K562 (cell line): ENCODE results near the gene SERTAD2. TPM values are rescaled to one million over a fixed set of nuclear protein-coding genes. Genes with fewer than 3 reads are reported as not detected.

ENCODE experiments used
- ATAC-seq: fragments of 200-7000 bp; cut with Tn5 transposase; 3 replicates; pipeline ENCODE4 v1.9.1; 2020; ENCODE audit warnings: moderate library complexity
- BruUV-seq: library from RNA; stranded (reverse); fragments of 400-500 nt; replicated peaks from 2 replicates; lab custom pipeline; 2021; lab: Mats Ljungman, UMichigan
- CTCF ChIA-PET: fragments of 300-600 bp; formaldehyde crosslinking; extraction: SDS; loops from one replicate; lab custom pipeline; 2021; ENCODE audit warnings: low intra/inter-chr PET ratio; lab: Yijun Ruan, JAX
- POLR2A ChIA-PET: fragments of 300-600, 350-650 bp; sonication (Branson Sonifier 250); formaldehyde crosslinking; extraction: SDS; loops from one replicate; lab custom pipeline; 2021; ENCODE audit warnings: antibody characterized with exemption, inconsistent platforms; lab: Yijun Ruan, JAX
- DNase-seq, 4 experiments: peaks; one replicate each; pipeline versions ENCODE4 v3.0.0 to v3.0.0-alpha.2; 2011 to 2018; ENCODE audit warnings: low spot score in 3 of 4, mixed read lengths in 3 of 4; ENCODE audit errors: extremely low read depth in 1 of 4
- FAIRE-seq: peaks from 2 replicates; lab custom pipeline; 2011; peaks lifted over from hg19 to GRCh38; lab: Jason Lieb, UNC
- H2AFZ ChIP-seq: 2 replicates; pipeline ENCODE4 v1.6.0; 2011; ENCODE audit warnings: low read depth, low read length, control low read depth, inconsistent platforms
- H3K27ac ChIP-seq: fragments of 200-600 bp; 3 replicates; pipeline ENCODE4 v1.8.0; 2011; ENCODE audit warnings: low read depth, mild to moderate bottlenecking, control low read depth, inconsistent platforms, low read length, moderate library complexity, mixed read lengths; ENCODE audit errors: extremely low read depth
- H3K27me3 ChIP-seq, 2 experiments: fragments of 300-600 bp in 1 of 2; 2 replicates in 1 of 2; 3 replicates in 1 of 2; pipeline versions ENCODE4 v1.6.0 to v1.8.0; 2011; ENCODE audit warnings: inconsistent platforms in 2 of 2, low read length in 2 of 2, mild to moderate bottlenecking in 1 of 2, mixed read lengths in 1 of 2, moderate library complexity in 1 of 2; ENCODE audit not compliant: control insufficient read depth in 2 of 2, insufficient read depth in 2 of 2
- H3K36me3 ChIP-seq: fragments of 300-600 bp; 3 replicates; pipeline ENCODE4 v1.8.0; 2011; ENCODE audit warnings: mild to moderate bottlenecking, low read length, inconsistent platforms; ENCODE audit not compliant: control insufficient read depth, insufficient read depth
- H3K4me1 ChIP-seq, 2 experiments: fragments of 200-600 bp in 1 of 2; replicated peaks in 1 of 2; 2 replicates in 1 of 2; 3 replicates in 1 of 2; pipeline versions ENCODE4 v1.5.1 to v1.8.0; 2011; ENCODE audit warnings: inconsistent platforms in 2 of 2, low read length in 2 of 2, mild to moderate bottlenecking in 1 of 2, mixed read lengths in 1 of 2, moderate library complexity in 1 of 2; ENCODE audit not compliant: control insufficient read depth in 2 of 2, insufficient read depth in 2 of 2
- H3K4me2 ChIP-seq: 2 replicates; pipeline ENCODE4 v1.6.1; 2011; ENCODE audit warnings: low read length, control low read depth, inconsistent platforms, mixed read lengths; ENCODE audit not compliant: insufficient read depth
- H3K4me3 ChIP-seq: fragments of 200-600 bp; sonication (generic), shearing (Covaris generic); 2 replicates; pipeline ENCODE4 v1.5.1; 2016; ENCODE audit warnings: control low read depth, inconsistent platforms
- H3K79me2 ChIP-seq: fragments of 200-600 bp; 3 replicates; pipeline ENCODE4 v1.8.0; 2011; ENCODE audit warnings: low read length, inconsistent platforms; ENCODE audit not compliant: control insufficient read depth, insufficient read depth
- H3K9ac ChIP-seq, 2 experiments: 2 replicates each; pipeline versions ENCODE4 v1.6.0 to v1.6.1; 2011; ENCODE audit warnings: low read depth in 2 of 2, low read length in 2 of 2, control low read depth in 1 of 2, inconsistent platforms in 1 of 2, mild to moderate bottlenecking in 1 of 2, mixed read lengths in 1 of 2; ENCODE audit not compliant: insufficient read depth in 1 of 2
- H3K9me1 ChIP-seq: one replicate; pipeline ENCODE4 v1.6.0; 2011; ENCODE audit warnings: inconsistent platforms, mild to moderate bottlenecking, low read length, moderate library complexity; ENCODE audit not compliant: control insufficient read depth, insufficient read depth
- H3K9me3 ChIP-seq: replicated peaks from 2 replicates; pipeline ENCODE4 v1.5.1; 2011; ENCODE audit warnings: low read depth, low read length, inconsistent platforms; ENCODE audit not compliant: control insufficient read depth, insufficient read depth
- H4K20me1 ChIP-seq: replicated peaks from 2 replicates; pipeline ENCODE4 v1.6.1; 2011; ENCODE audit warnings: low read length, inconsistent platforms, mixed read lengths; ENCODE audit not compliant: control insufficient read depth, insufficient read depth
- ELK3 ChIP-seq: fragments of 450-650 bp; formaldehyde crosslinking; IDR thresholded peaks from 2 replicates; pipeline ENCODE4 v1.4.0; 2020; ENCODE audit warnings: mild to moderate bottlenecking
- NFE2L1 ChIP-seq: fragments of 450-650 bp; IDR thresholded peaks from 2 replicates; pipeline ENCODE4 v1.6.1; 2016; ENCODE audit warnings: missing genetic modification characterization, low read depth, mild to moderate bottlenecking, missing compliant biosample characterization, moderate library complexity, borderline replicate concordance
- NRF1 ChIP-seq, 2 experiments: fragments of 450-650 bp; IDR thresholded peaks in 1 of 2; conservative IDR thresholded peaks in 1 of 2; 2 replicates each; pipeline ENCODE4 v1.6.1; 2014; ENCODE audit warnings: mild to moderate bottlenecking in 2 of 2
- RBM14 ChIP-seq: fragments of 200-400 bp; formaldehyde crosslinking; IDR thresholded peaks from 2 replicates; pipeline ENCODE4 v1.6.1; 2018; ENCODE audit warnings: low read depth, mild to moderate bottlenecking, low read length, moderate library complexity, borderline replicate concordance; ENCODE audit not compliant: insufficient read depth
- RBM15 ChIP-seq: fragments of 200-400 bp; formaldehyde crosslinking; IDR thresholded peaks from 2 replicates; pipeline ENCODE4 v1.6.1; 2018; ENCODE audit warnings: mild to moderate bottlenecking, low read length, moderate library complexity; ENCODE audit not compliant: insufficient read depth
- REST ChIP-seq, 2 experiments: fragments of 450-650 bp; formaldehyde crosslinking in 1 of 2; IDR thresholded peaks; 2 replicates each; pipeline versions ENCODE4 v1.4.0 to v1.6.1; 2014 to 2020; ENCODE audit warnings: mild to moderate bottlenecking in 2 of 2, borderline replicate concordance in 1 of 2, low read depth in 1 of 2
- SMARCB1 ChIP-seq: IDR thresholded peaks from 2 replicates; pipeline ENCODE4 v1.6.1; 2011; ENCODE audit warnings: improper control_type of control experiment, low read depth; ENCODE audit not compliant: insufficient read length
- SREBF1 ChIP-seq: fragments of 150-350 bp; IDR thresholded peaks from 2 replicates; pipeline ENCODE4 v1.6.1; 2014; ENCODE audit warnings: antibody characterized with exemption, low read depth, low read length, borderline replicate concordance
- ZC3H8 ChIP-seq: fragments of 450-650 bp; IDR thresholded peaks from 2 replicates; pipeline ENCODE4 v1.6.1; 2017
- ZNF239 ChIP-seq: fragments of 250-450 bp; sonication (Bioruptor Pico); IDR thresholded peaks from 2 replicates; pipeline ENCODE4 v1.4.0; 2020; ENCODE audit warnings: mild to moderate bottlenecking
- ZNF274 ChIP-seq: IDR thresholded peaks from 2 replicates; pipeline ENCODE4 v1.6.1; 2011; ENCODE audit warnings: low read depth, mild to moderate bottlenecking, low read length, moderate library complexity, borderline replicate concordance
- WGBS: fragments of 100-300 bp; shearing (Covaris generic); methylation state at CpG from one replicate; pipeline ENCODE4 v1.1.6; 2016; ENCODE audit warnings: low coverage, mixed read lengths; ENCODE audit not compliant: insufficient coverage; ENCODE audit errors: missing lambda C conversion rate; 5-methylcytosine and 5-hydroxymethylcytosine counted together
- in situ Hi-C: fragments of 300-500 bp; cut with MboI; formaldehyde crosslinking; loops from 4 replicates; pipeline ENCODE4 v1.15.0; 2018; ENCODE audit warnings: inconsistent platforms, mixed read lengths
- intact Hi-C: fragments of 100-400 bp; cut with micrococcal nuclease; formaldehyde crosslinking; loops from 2 replicates; pipeline ENCODE4 v1.14.2; 2022
- polyA plus RNA-seq, 8 experiments: library from polyadenylated mRNA; depleted of rRNA in 4 of 8; stranded (reverse) in 5 of 8; unstranded in 3 of 8; fragments of >200 nt; fragmentation: Nextera tagmentation in 2 of 8; fragmentation: Illumina TruSeq in 1 of 8; extraction: Ambion mirVana in 2 of 8; extraction: Trizol in 1 of 8; gene quantifications; 2 replicates each; pipeline versions ENCODE4 v1.2.1 to v1.2.3, GENCODE V29; 2011 to 2014; ENCODE audit warnings: inconsistent platforms in 1 of 8, missing spikeins in 1 of 8
- total RNA-seq, 7 experiments: library from RNA; depleted of rRNA in 6 of 7; stranded (reverse); fragments of >200 nt in 6 of 7; fragmentation: Illumina TruSeq in 2 of 7; extraction: Trizol in 2 of 7; gene quantifications; 2 replicates each; pipeline versions ENCODE4 v1.2.1 to v1.2.3, GENCODE V29; 2011 to 2021; ENCODE audit warnings: low replicate concordance in 1 of 7

Gene SERTAD2
- total and polyA plus RNA-seq, 9 of the 15 experiments (the other 6 are each of a cell fraction or from before 2014, with no cell fraction given) = 3.0 to 12.5 (median 6.1) TPM

- in situ Hi-C loops (no loop called here), intact Hi-C loops (loop anchor here (2.0 kb wide), 1 partner anchor 42 kb away; no protein-coding TSS in a partner anchor)
- Histone ChIP-seq H3K4me2 (peak overlapping the region; percentile 87), H3K9me3 (no peaks in the 10 kb centered on the region), H2AFZ (peak overlapping the region; percentile 91), H3K79me2 (no peaks in the 10 kb centered on the region), H3K9ac (peak overlapping the region; percentile 68 to 85), H3K4me1 (peaks cover 21 to 30% of the 10 kb centered on the region in 2 experiments; a peak in 4 of 5 replicates), H3K27me3 (no peaks in the 10 kb centered on the region), H3K36me3 (no peaks in the 10 kb centered on the region), H3K27ac (peak overlapping the region; percentile 88), H4K20me1 (no peaks in the 10 kb centered on the region), H3K4me3 (peak overlapping the region; percentile 25), H3K9me1 (no peaks in the 10 kb centered on the region)
- FAIRE-seq (peak; percentile 98), DNase-seq (peak; percentile 92 to 94 (median 93)), ATAC-seq (peak; percentile 93)
- 9% methylated on average over 21 of the region's 21 CpGs for WGBS
- ChIA-PET CTCF (no interaction called here), POLR2A (interaction anchor here (0.6 to 5.4 kb wide), 22 partner anchors 8 to 588 kb away, joined by 3 to 33 read pairs (median 4); partner anchors contain the start of genes AFTPH and SERTAD2)
- TSS peak; percentile 84 for BruUV-seq
- TF ChIP-seq RBM15 (no peak), SMARCB1 (no peak), RBM14 (no peak), REST (IDR thresholded peaks at IDR 0.05; ENCODE audit: borderline replicate concordance) (peak; percentile 79), REST (CRISPR knock-in tag; IDR thresholded peaks at IDR 0.05; ENCODE audit: low read depth) (no peak), ZNF239 (CRISPR knock-in tag) (no peak), SREBF1 (no peak), ZNF274 (no peak), ZC3H8 (no peak), ELK3 (no peak), NRF1 (conservative IDR thresholded peaks at IDR 0.05 in 1 of 2, IDR thresholded peaks at IDR 0.05 in 1 of 2) (peak; percentile 87 to 88), NFE2L1 (no peak)
These were observed 47.0 kb downstream of the SERTAD2 start for GRCh38 chr2:64606479-64607363.
